GM23338 (cell line): ENCODE data around the gene DGKD. TPM values are rescaled to one million over a fixed set of nuclear protein-coding genes. Genes with fewer than 3 reads are reported as not detected.

Source experiments
- CTCF ChIP-seq, 2 experiments: fragments of 200-600 bp in 1 of 2; sonication (generic) in 1 of 2; conservative IDR thresholded peaks; 2 replicates each; pipeline versions ENCODE4 v1.5.1 to v1.6.1; 2016 to 2017; ENCODE audit warnings: antibody characterized with exemption in 2 of 2, low read depth in 2 of 2, mild to moderate bottlenecking in 2 of 2, moderate library complexity in 1 of 2
- ETS1 ChIP-seq: IDR thresholded peaks from 2 replicates; pipeline ENCODE4 v1.6.1; 2016; ENCODE audit warnings: antibody characterized with exemption
- EZH2phosphoT487 ChIP-seq: fragments of 200-600 bp; sonication (generic); IDR thresholded peaks from one replicate; pipeline ENCODE4 v1.8.1; 2018; ENCODE audit warnings: antibody characterized with exemption; ENCODE audit not compliant: unreplicated experiment
- JUNB ChIP-seq: IDR thresholded peaks from one replicate; pipeline ENCODE4 v1.6.1; 2016; ENCODE audit warnings: antibody characterized with exemption; ENCODE audit not compliant: unreplicated experiment
- ZNF114 ChIP-seq: fragments of 250-450 bp; sonication (Bioruptor Pico); IDR thresholded peaks from 2 replicates; pipeline ENCODE4 v1.5.0; 2020; ENCODE audit warnings: mild to moderate bottlenecking, moderate library complexity
- ZNF462 ChIP-seq: fragments of 250-450 bp; sonication (Bioruptor Pico); IDR thresholded peaks from 2 replicates; pipeline ENCODE4 v1.5.0; 2020; ENCODE audit warnings: mild to moderate bottlenecking, moderate library complexity
- polyA plus RNA-seq: library from polyadenylated mRNA; unstranded; fragments of >200 nt; fragmentation: Nextera tagmentation; extraction: Ambion mirVana; gene quantifications from 2 replicates; pipeline ENCODE4 v1.2.1, GENCODE V29; 2016
- total RNA-seq: library from RNA; depleted of rRNA; stranded (reverse); fragments of >200 nt; shearing (Covaris generic); gene quantifications from 2 replicates; pipeline ENCODE4 v1.2.3, GENCODE V29; 2014

The DGKD gene
- total and polyA plus RNA-seq, 2 experiments from 2014 or later, result 11.1 to 23.4 TPM

- TF ChIP-seq ZNF462 (CRISPR knock-in tag) (no peak), EZH2phosphoT487 (no peak), JUNB (no peak), CTCF (conservative IDR thresholded peaks at IDR 0.05; ENCODE audit: low read depth in 2 of 2) (no peak), ETS1 (no peak), ZNF114 (CRISPR knock-in tag) (no peak)
Measured at GRCh38 chr2:233448575-233448974, 94.3 kb downstream of the DGKD start (continued).
